Small intestine (tissue), 7 donors: ENCODE measurements around the gene GALNS. TPM values are rescaled to one million over a fixed set of nuclear protein-coding genes. Genes with fewer than 3 reads are reported as not detected.
"Not testable (repeated sequence)": the region's sequence is repeated elsewhere in the genome, so short reads cannot be mapped to it uniquely, and the experiment has no call there.

Experiments used
- DNase-seq, 2 donors: peaks; one replicate each; pipeline versions ENCODE4 v3.0.0 to v3.0.0-alpha.2; 2013
- FAIRE-seq: peaks from 2 replicates; lab custom pipeline; 2012; peaks lifted over from hg19 to GRCh38; lab: Jason Lieb, UNC
- H3K27ac ChIP-seq, 3 donors: one replicate each; pipeline ENCODE4 v1.5.1; 2013; ENCODE audit warnings: low read length in 2 of 3, mild to moderate bottlenecking in 2 of 3, control low read depth in 1 of 3, inconsistent platforms in 1 of 3, low read depth in 1 of 3, moderate library complexity in 1 of 3
- H3K27me3 ChIP-seq, 3 donors: one replicate each; pipeline ENCODE4 v1.6.1; 2013; ENCODE audit warnings: low read length in 3 of 3, inconsistent platforms in 1 of 3; ENCODE audit not compliant: control insufficient read depth in 3 of 3, insufficient read depth in 3 of 3
- H3K36me3 ChIP-seq, 3 donors: one replicate each; pipeline ENCODE4 v1.6.1; 2013; ENCODE audit warnings: low read length in 3 of 3, inconsistent platforms in 1 of 3, low read depth in 1 of 3, mild to moderate bottlenecking in 1 of 3, moderate library complexity in 1 of 3; ENCODE audit not compliant: control insufficient read depth in 3 of 3, insufficient read depth in 2 of 3
- H3K4me1 ChIP-seq, 3 donors: one replicate each; pipeline ENCODE4 v1.6.1; 2013; ENCODE audit warnings: low read length in 2 of 3, inconsistent platforms in 1 of 3, low read depth in 1 of 3, mild to moderate bottlenecking in 1 of 3, moderate library complexity in 1 of 3; ENCODE audit not compliant: control insufficient read depth in 3 of 3, insufficient read depth in 2 of 3
- H3K4me3 ChIP-seq, 3 donors: one replicate each; pipeline ENCODE4 v1.5.1; 2013; ENCODE audit warnings: low read length in 3 of 3, control low read depth in 1 of 3, inconsistent platforms in 1 of 3, low read depth in 1 of 3, mild to moderate bottlenecking in 1 of 3, moderate library complexity in 1 of 3
- H3K9me3 ChIP-seq, 2 donors: one replicate each; pipeline ENCODE4 v1.6.1; 2013; ENCODE audit warnings: low read depth in 1 of 2, low read length in 1 of 2; ENCODE audit not compliant: control insufficient read depth in 2 of 2, insufficient read depth in 1 of 2
- WGBS, 3 donors: extraction: QIAGEN DNeasy Blood & Tissue Kit; methylation state at CpG; one replicate each; pipeline ENCODE4 v1.1.7; 2013; 5-methylcytosine and 5-hydroxymethylcytosine counted together
- polyA plus RNA-seq, 4 donors: library from polyadenylated mRNA; stranded (reverse) in 3 of 4; unstranded in 1 of 4; fragments of 200-250 nt in 3 of 4; fragments of 120-200 nt in 1 of 4; gene quantifications; one replicate each; pipeline versions ENCODE4 v1.2.1 to v1.2.3, GENCODE V29; 2013
- donor health status: healthy with polysubstance abuse.
- donor health status: control.
- donor health status: control.
- donor health status: Bipolar disorder and iron deficiency.
- donor health status: healthy.

GALNS gene
- polyA plus RNA-seq, 4 donors: 28.3 to 35.4 (median 32.7) TPM

GRCh38 chr16:88828711-88829110 is 28.0 kb downstream of the GALNS start:
- H3K4me1 ChIP-seq: peaks cover 0 to 2% (median 0%) of the 10 kb centered on the region in 3 donors
- no peak overlapping the region for H3K4me3 ChIP-seq
- peaks cover 0 to 56% (median 0%) of the 10 kb centered on the region in 3 donors for H3K36me3 ChIP-seq
- H3K27me3 ChIP-seq: no peaks in the 10 kb centered on the region
- FAIRE-seq (no peak), DNase-seq (no peak)
- 92% methylated on average over 22 to 24 of the region's 24 CpGs for WGBS, 3 donors
- no peaks in the 10 kb centered on the region for H3K9me3 ChIP-seq
- no peak overlapping the region for H3K27ac ChIP-seq

- 94 to 95% (median 95%) methylated on average over 21 of the region's 21 CpGs for WGBS, 3 donors
- FAIRE-seq: no peak
- no peaks in the 10 kb centered on the region for H3K27me3 ChIP-seq
- peaks cover 0 to 2% (median 0%) of the 10 kb centered on the region in 3 donors for H3K4me1 ChIP-seq
- H3K27ac ChIP-seq: no peak overlapping the region
- DNase-seq: no peak
- H3K9me3 ChIP-seq: no peaks in the 10 kb centered on the region
- no peak overlapping the region for H3K4me3 ChIP-seq
- peaks cover 0 to 61% (median 0%) of the 10 kb centered on the region in 3 donors for H3K36me3 ChIP-seq
Observed at GRCh38 chr16:88827727-88828126, 29.0 kb downstream of the GALNS start.

GRCh38 chr16:88826070-88826840 is 30.5 kb downstream of the GALNS start:
- Histone ChIP-seq H3K4me1 (peaks cover 0 to 2% (median 0%) of the 10 kb centered on the region in 3 donors), H3K36me3 (peaks cover 0 to 74% (median 5%) of the 10 kb centered on the region in 3 donors), H3K27ac (peak overlapping the region in 1 of 3 donors; percentile 73), H3K27me3 (no peaks in the 10 kb centered on the region), H3K4me3 (no peak overlapping the region), H3K9me3 (no peaks in the 10 kb centered on the region)
- 58 to 84% (median 62%) methylated on average over 16 to 26 of the region's 26 CpGs for WGBS, 3 donors
- DNase-seq: peak in 1 of 2 donors; percentile 89
- no peak for FAIRE-seq

- Histone ChIP-seq H3K4me3 (no peak overlapping the region), H3K9me3 (no peaks in the 10 kb centered on the region), H3K4me1 (peaks cover 0 to 2% (median 0%) of the 10 kb centered on the region in 3 donors), H3K27me3 (no peaks in the 10 kb centered on the region), H3K36me3 (peaks cover 0 to 82% (median 5%) of the 10 kb centered on the region in 3 donors), H3K27ac (no peak overlapping the region)
- WGBS, 3 donors: 88 to 97% (median 93%) methylated on average over 5 to 12 of the region's 12 CpGs
- FAIRE-seq (no peak), DNase-seq (no peak)
Observed at GRCh38 chr16:88825146-88825545, 31.6 kb downstream of the GALNS start.

GRCh38 chr16:88824256-88825077 is 32.3 kb downstream of the GALNS start:
- Histone ChIP-seq H3K9me3 (no peaks in the 10 kb centered on the region), H3K4me3 (no peak overlapping the region), H3K27ac (no peak overlapping the region), H3K36me3 (peaks cover 0 to 79% (median 5%) of the 10 kb centered on the region in 3 donors), H3K27me3 (no peaks in the 10 kb centered on the region), H3K4me1 (peaks cover 0 to 2% (median 0%) of the 10 kb centered on the region in 3 donors)
- FAIRE-seq (no peak), DNase-seq (no peak)
- WGBS, 3 donors: 81 to 86% (median 85%) methylated on average over 33 of the region's 33 CpGs

- not testable (repeated sequence) for FAIRE-seq, H3K4me3 ChIP-seq, H3K4me1 ChIP-seq, H3K27me3 ChIP-seq, DNase-seq, H3K27ac ChIP-seq, H3K9me3 ChIP-seq
- WGBS, 3 donors: 96 to 98% (median 97%) methylated on average over 15 to 30 of the region's 31 CpGs
- H3K36me3 ChIP-seq: peaks cover 0 to 74% (median 5%) of the 10 kb centered on the region in 3 donors
Observed at GRCh38 chr16:88823646-88824045, 33.1 kb downstream of the GALNS start.

GRCh38 chr16:88822281-88823040 is 34.3 kb downstream of the GALNS start:
- peaks cover 0 to 2% (median 0%) of the 10 kb centered on the region in 3 donors for H3K4me1 ChIP-seq
- 91 to 94% (median 94%) methylated on average over 24 of the region's 24 CpGs for WGBS, 3 donors
- no peak for FAIRE-seq
- H3K36me3 ChIP-seq: peaks cover 0 to 73% (median 5%) of the 10 kb centered on the region in 3 donors
- H3K9me3 ChIP-seq: no peaks in the 10 kb centered on the region
- DNase-seq: no peak
- H3K4me3 ChIP-seq: no peak overlapping the region
- H3K27ac ChIP-seq: no peak overlapping the region
- no peaks in the 10 kb centered on the region for H3K27me3 ChIP-seq
